ENCODE measurements around the gene CDH16. TPM values are rescaled to one million over a fixed set of nuclear protein-coding genes. Genes with fewer than 3 reads are reported as not detected.

The CDH16 gene
- total and polyA plus RNA-seq, 2 of the 13 experiments (the other 11 are each of a cell fraction or from before 2014, with no cell fraction given): 2.7 to 3.9 TPM

- TF ChIP-seq HNF1B (CRISPR knock-in tag; IDR thresholded peaks at IDR 0.05): peak; percentile 60; the same call in 1 of the 2 replicates
- no peak for TF ChIP-seq ZBTB44 (CRISPR knock-in tag; IDR thresholded peaks at IDR 0.05)
- peak; percentile 94 for TF ChIP-seq MAX (IDR thresholded peaks at IDR 0.05)
- TF ChIP-seq SNAI1 (CRISPR knock-in tag; IDR thresholded peaks at IDR 0.05; ENCODE audit: borderline replicate concordance): no peak
- no peak for TF ChIP-seq ZNF460 (CRISPR knock-in tag; IDR thresholded peaks at IDR 0.05; ENCODE audit: borderline replicate concordance)
- TF ChIP-seq ZNF724P (CRISPR knock-in tag; IDR thresholded peaks at IDR 0.05; ENCODE audit: borderline replicate concordance): peak; percentile 34; the same call in 1 of the 2 replicates
- peak; percentile 94; the same call in 1 of the 2 replicates for TF ChIP-seq ZSCAN31 (CRISPR knock-in tag; IDR thresholded peaks at IDR 0.05; ENCODE audit: low read depth)
- TF ChIP-seq ZNF143 (CRISPR knock-in tag; IDR thresholded peaks at IDR 0.05): peak; percentile 73
- TF ChIP-seq FOSL1 (CRISPR knock-in tag; IDR thresholded peaks at IDR 0.05; ENCODE audit: borderline replicate concordance): no peak
- peak; percentile 90; the same call in 1 of the 2 replicates for TF ChIP-seq ZNF232 (CRISPR knock-in tag; IDR thresholded peaks at IDR 0.05; ENCODE audit: borderline replicate concordance)
- TF ChIP-seq PRDM10 (CRISPR knock-in tag; IDR thresholded peaks at IDR 0.05; ENCODE audit: low read depth): no peak; the same call in 1 of the 2 replicates
- no peak for TF ChIP-seq SYNCRIP (IDR thresholded peaks at IDR 0.05; ENCODE audit: insufficient read depth, low read depth, low read length)
- TF ChIP-seq ZNF101 (CRISPR knock-in tag; IDR thresholded peaks at IDR 0.05; ENCODE audit: borderline replicate concordance, low read depth): no peak
- TF ChIP-seq ZNF326 (CRISPR knock-in tag; IDR thresholded peaks at IDR 0.05; ENCODE audit: borderline replicate concordance): no peak
- TF ChIP-seq ZNF776 (CRISPR knock-in tag; IDR thresholded peaks at IDR 0.05): no peak
- 0 out of 2 replicates have a peak, but pooled peaks have one; percentile 53 for TF ChIP-seq MTERF4 (CRISPR knock-in tag; IDR thresholded peaks at IDR 0.05)
- TF ChIP-seq ARID2 (CRISPR knock-in tag; IDR thresholded peaks at IDR 0.05; ENCODE audit: borderline replicate concordance): peak; percentile 85; the same call in 1 of the 2 replicates
- TF ChIP-seq ETS1 (CRISPR knock-in tag; IDR thresholded peaks at IDR 0.05): no peak
- peak; percentile 40; the same call in 1 of the 2 replicates for TF ChIP-seq PPARG (CRISPR knock-in tag; conservative IDR thresholded peaks at IDR 0.05)
Observed at GRCh38 chr16:66872943-66873684, 45.6 kb downstream of the CDH16 start (continued).

Data from HepG2 (cell line).